ENCODE data around the gene LMAN2.

The LMAN2 gene

GRCh38 chr5:177357146-177357458, 5.6 kb upstream of the LMAN2 start:
- no peaks in the 10 kb centered on the region for H3K9me3 Mint-ChIP-seq
- no peaks in the 10 kb centered on the region for H3K36me3 Mint-ChIP-seq (ENCODE audit: low read depth)

GRCh38 chr5:177356746-177357145, 5.3 kb upstream of the LMAN2 start:
- H3K4me3 Mint-ChIP-seq: no peak overlapping the region
- peaks cover 4% of the 10 kb centered on the region for H3K4me1 Mint-ChIP-seq
- H3K27me3 Mint-ChIP-seq (ENCODE audit: low read depth): peaks cover 5% of the 10 kb centered on the region
- no peaks in the 10 kb centered on the region for H3K9me3 Mint-ChIP-seq
- no peaks in the 10 kb centered on the region for H3K36me3 Mint-ChIP-seq (ENCODE audit: low read depth)
- TF ChIP-seq CTCF (IDR thresholded peaks at IDR 0.05; ENCODE audit: unreplicated experiment in 3 of 3): no peak
- no peak overlapping the region for H3K27ac Mint-ChIP-seq

More at GRCh38 chr5:177357146-177357458, 5.6 kb upstream of the LMAN2 start:
- H3K4me3 Mint-ChIP-seq: no peak overlapping the region
- H3K27ac Mint-ChIP-seq: no peak overlapping the region
- H3K27me3 Mint-ChIP-seq (ENCODE audit: low read depth): peaks cover 5% of the 10 kb centered on the region
- H3K4me1 Mint-ChIP-seq: peaks cover 1% of the 10 kb centered on the region
- no peak for TF ChIP-seq CTCF (IDR thresholded peaks at IDR 0.05; ENCODE audit: unreplicated experiment in 3 of 3)

GRCh38 chr5:177355868-177356168, 4.3 kb upstream of the LMAN2 start:
- no peak overlapping the region for H3K27ac Mint-ChIP-seq

GRCh38 chr5:177355162-177355867, 3.8 kb upstream of the LMAN2 start:
- no peak overlapping the region for H3K27ac Mint-ChIP-seq
- H3K4me1 Mint-ChIP-seq: peaks cover 14% of the 10 kb centered on the region
- TF ChIP-seq CTCF (IDR thresholded peaks at IDR 0.05; ENCODE audit: unreplicated experiment in 3 of 3): no peak
- H3K36me3 Mint-ChIP-seq (ENCODE audit: low read depth): no peaks in the 10 kb centered on the region
- H3K4me3 Mint-ChIP-seq: peak overlapping the region in 1 of 3 experiments; percentile 20
- H3K9me3 Mint-ChIP-seq: no peaks in the 10 kb centered on the region
- peaks cover 5% of the 10 kb centered on the region for H3K27me3 Mint-ChIP-seq (ENCODE audit: low read depth)

More at GRCh38 chr5:177355868-177356168, 4.3 kb upstream of the LMAN2 start:
- no peak for TF ChIP-seq CTCF (IDR thresholded peaks at IDR 0.05; ENCODE audit: unreplicated experiment in 3 of 3)
- H3K4me1 Mint-ChIP-seq: peaks cover 10% of the 10 kb centered on the region
- no peaks in the 10 kb centered on the region for H3K9me3 Mint-ChIP-seq
- no peaks in the 10 kb centered on the region for H3K36me3 Mint-ChIP-seq (ENCODE audit: low read depth)
- H3K27me3 Mint-ChIP-seq (ENCODE audit: low read depth): peaks cover 5% of the 10 kb centered on the region
- no peak overlapping the region for H3K4me3 Mint-ChIP-seq

- H3K9me3 Mint-ChIP-seq: no peaks in the 10 kb centered on the region
- peak overlapping the region in 1 of 3 experiments; percentile 21 for H3K27ac Mint-ChIP-seq
- no peaks in the 10 kb centered on the region for H3K36me3 Mint-ChIP-seq (ENCODE audit: low read depth)
- peaks cover 20% of the 10 kb centered on the region for H3K4me1 Mint-ChIP-seq
- no peak overlapping the region for H3K4me3 Mint-ChIP-seq
- peaks cover 6% of the 10 kb centered on the region for H3K27me3 Mint-ChIP-seq (ENCODE audit: low read depth)
- TF ChIP-seq CTCF (IDR thresholded peaks at IDR 0.05; ENCODE audit: unreplicated experiment in 3 of 3): no peak
Measured at GRCh38 chr5:177354711-177355110, 3.2 kb upstream of the LMAN2 start.

- Mint-ChIP-seq H3K27me3 (ENCODE audit: low read depth) (peaks cover 8% of the 10 kb centered on the region), H3K4me1 (peaks cover 25% of the 10 kb centered on the region), H3K27ac (peak overlapping the region in 2 of 3 experiments; percentile 21 to 34), H3K9me3 (no peaks in the 10 kb centered on the region), H3K36me3 (ENCODE audit: low read depth) (no peaks in the 10 kb centered on the region), H3K4me3 (peak overlapping the region in 2 of 3 experiments; percentile 15 to 55)
- TF ChIP-seq CTCF (IDR thresholded peaks at IDR 0.05; ENCODE audit: unreplicated experiment in 3 of 3): no peak
Measured at GRCh38 chr5:177354256-177354655, 2.8 kb upstream of the LMAN2 start.

Measured in nephron (organoid).